GM21717 (cell line): ENCODE results near the gene TMEM270.
"Not testable (repeated sequence)": the region's sequence is repeated elsewhere in the genome, so short reads cannot be mapped to it uniquely, and the experiment has no call there.

Experiments used
- ATAC-seq: cut with Tn5 transposase; IDR thresholded peaks from one replicate; pipeline ENCODE4 v1.9.1; 2021; ENCODE audit warnings: mild to moderate bottlenecking, moderate library complexity; ENCODE audit not compliant: unreplicated experiment

The TMEM270 gene

GRCh38 chr7:73860859-73861258, at the start of gene TMEM270:
TMEM270 (plus strand) TSS chr7:73861159; CDS start chr7:73861195, 36 bp downstream.
- ATAC-seq: no peak

GRCh38 chr7:73811760-73812168, 49.2 kb upstream of the TMEM270 start:
- ATAC-seq: no peak

GRCh38 chr7:73812996-73813395, 48.0 kb upstream of the TMEM270 start:
- ATAC-seq: no peak

- no peak for ATAC-seq
Observed at GRCh38 chr7:73815436-73815835, 45.5 kb upstream of the TMEM270 start.

GRCh38 chr7:73817121-73817520, 43.8 kb upstream of the TMEM270 start:
- ATAC-seq: no peak

GRCh38 chr7:73820013-73820412, 40.9 kb upstream of the TMEM270 start:
- no peak for ATAC-seq

- ATAC-seq: not testable (repeated sequence)
Observed at GRCh38 chr7:73821597-73822285, 39.2 kb upstream of the TMEM270 start.

GRCh38 chr7:73822319-73823173, 38.4 kb upstream of the TMEM270 start:
- no peak for ATAC-seq

- ATAC-seq: no peak
Observed at GRCh38 chr7:73823257-73823656, 37.7 kb upstream of the TMEM270 start.

- no peak for ATAC-seq
Observed at GRCh38 chr7:73823873-73824592, 36.9 kb upstream of the TMEM270 start.

GRCh38 chr7:73824986-73825385, 36.0 kb upstream of the TMEM270 start:
- ATAC-seq: no peak

- ATAC-seq: no peak
Observed at GRCh38 chr7:73827567-73828106, 33.3 kb upstream of the TMEM270 start.

GRCh38 chr7:73828107-73828803, 32.7 kb upstream of the TMEM270 start:
- ATAC-seq: no peak

GRCh38 chr7:73828972-73829371, 32.0 kb upstream of the TMEM270 start:
- no peak for ATAC-seq

GRCh38 chr7:73829505-73829904, 31.5 kb upstream of the TMEM270 start:
- ATAC-seq: no peak

- ATAC-seq: no peak
Observed at GRCh38 chr7:73829921-73830680, 30.9 kb upstream of the TMEM270 start.

GRCh38 chr7:73830681-73831583, 30.0 kb upstream of the TMEM270 start, which contains the start of gene CLDN4:
CLDN4 (plus strand) TSS chr7:73830996; CDS start chr7:73831202, 206 bp downstream.
- no peak for ATAC-seq

GRCh38 chr7:73831584-73831833, 29.4 kb upstream of the TMEM270 start:
- no peak for ATAC-seq
